Spleen (tissue), 7 donors: Measurements from ENCODE around the gene FETUB.

Experiments used
- CTCF ChIP-seq, 11 experiments: fragments of 200-600 bp in 7 of 11; fragments of 450-650 bp in 4 of 11; sonication (generic) in 4 of 11; IDR thresholded peaks in 8 of 11; conservative IDR thresholded peaks in 3 of 11; 1 replicate in 7 of 11; 2 replicates in 4 of 11; pipeline versions ENCODE4 v1.4.0 to v1.8.0; 2016 to 2021; ENCODE audit warnings: antibody characterized with exemption in 11 of 11, inconsistent platforms in 4 of 11, mild to moderate bottlenecking in 1 of 11
- POLR2A ChIP-seq, 3 donors: fragments of 450-650 bp; IDR thresholded peaks; one replicate each; pipeline ENCODE4 v1.5.1; 2017; ENCODE audit warnings: antibody characterized with exemption in 3 of 3, mild to moderate bottlenecking in 1 of 3
- donor health status: DM: no; HTN: no; CAD: no; lungs with moderate emphysema.
- donor health status: DM: no; HTN: no; CAD: no.
- donor health status: DM: no; HTN: no; CAD: no.

- TF ChIP-seq CTCF (IDR thresholded peaks at IDR 0.05 in 8 of 11, conservative IDR thresholded peaks at IDR 0.05 in 3 of 11), result no peak
- TF ChIP-seq POLR2A (IDR thresholded peaks at IDR 0.05), result no peak
These were observed 1.8 kb downstream of the FETUB start for GRCh38 chr3:186642014-186642413.
